Activated CD4-positive, CD25-positive, alpha-beta regulatory T cell treated with anti-CD3 and anti-CD28 coated beads, Interleukin-2, amount 50 U/mL, for 24 hours (primary cell): Measurements from ENCODE around the gene POLH.
"Not testable (repeated sequence)": the region's sequence is repeated elsewhere in the genome, so short reads cannot be mapped to it uniquely, and the experiment has no call there.

ENCODE experiments used
- ATAC-seq, 2 donors: fragments of 150-1000 bp; cut with Tn5 transposase; one replicate each; pipeline ENCODE4 v1.10.0; 2021; ENCODE audit warnings: mild to moderate bottlenecking in 1 of 2, moderate library complexity in 1 of 2

Gene POLH

DNA sequence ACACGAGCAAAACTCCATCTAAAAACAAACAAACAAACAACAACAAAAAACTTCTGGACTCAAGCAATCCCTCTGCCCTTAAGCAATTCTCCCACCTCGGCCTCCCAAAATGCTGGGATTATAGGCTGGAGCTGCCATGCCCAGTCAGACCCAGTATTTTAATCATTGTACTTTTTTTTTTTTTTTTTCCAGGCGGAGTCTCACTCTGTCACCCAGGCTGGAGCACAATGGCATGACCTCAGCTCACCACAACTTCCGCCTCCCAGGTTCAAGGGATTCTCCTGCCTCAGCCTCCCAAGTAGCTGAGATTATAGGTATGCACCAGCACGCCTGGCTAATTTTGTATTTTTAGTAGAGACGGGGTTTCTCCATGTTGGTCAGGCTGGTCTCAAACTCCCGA, 57.0 kb downstream of the POLH start:
- ATAC-seq: not testable (repeated sequence)

DNA sequence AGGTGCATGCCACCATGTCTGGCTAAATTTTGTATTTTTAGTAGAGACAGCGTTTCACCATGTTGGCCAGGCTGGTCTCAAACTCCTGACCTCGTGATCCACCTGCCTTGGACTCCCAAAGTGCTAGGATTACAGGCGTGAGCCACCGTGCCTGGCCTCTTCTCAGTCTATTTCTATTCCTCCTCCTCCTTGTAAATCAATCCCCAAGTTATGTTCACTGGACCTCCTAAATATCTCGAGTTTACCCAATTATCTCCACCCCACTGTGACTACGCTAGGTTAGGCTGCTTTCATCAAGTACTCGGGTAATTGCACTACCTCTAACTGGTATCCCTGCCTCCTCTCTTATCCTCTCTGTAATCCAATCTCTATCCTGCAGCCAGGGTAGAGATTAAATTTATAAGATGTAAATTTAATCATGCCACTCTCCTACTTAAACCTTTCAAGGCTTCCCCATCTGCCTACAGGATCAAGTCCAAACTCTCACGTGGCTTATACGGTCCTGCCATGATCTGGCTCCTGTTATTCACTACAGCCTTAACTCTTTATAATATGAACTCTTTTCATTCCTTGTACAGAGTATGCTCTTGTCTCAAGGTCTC, 58.8 kb downstream of the POLH start:
- no peak for ATAC-seq

DNA sequence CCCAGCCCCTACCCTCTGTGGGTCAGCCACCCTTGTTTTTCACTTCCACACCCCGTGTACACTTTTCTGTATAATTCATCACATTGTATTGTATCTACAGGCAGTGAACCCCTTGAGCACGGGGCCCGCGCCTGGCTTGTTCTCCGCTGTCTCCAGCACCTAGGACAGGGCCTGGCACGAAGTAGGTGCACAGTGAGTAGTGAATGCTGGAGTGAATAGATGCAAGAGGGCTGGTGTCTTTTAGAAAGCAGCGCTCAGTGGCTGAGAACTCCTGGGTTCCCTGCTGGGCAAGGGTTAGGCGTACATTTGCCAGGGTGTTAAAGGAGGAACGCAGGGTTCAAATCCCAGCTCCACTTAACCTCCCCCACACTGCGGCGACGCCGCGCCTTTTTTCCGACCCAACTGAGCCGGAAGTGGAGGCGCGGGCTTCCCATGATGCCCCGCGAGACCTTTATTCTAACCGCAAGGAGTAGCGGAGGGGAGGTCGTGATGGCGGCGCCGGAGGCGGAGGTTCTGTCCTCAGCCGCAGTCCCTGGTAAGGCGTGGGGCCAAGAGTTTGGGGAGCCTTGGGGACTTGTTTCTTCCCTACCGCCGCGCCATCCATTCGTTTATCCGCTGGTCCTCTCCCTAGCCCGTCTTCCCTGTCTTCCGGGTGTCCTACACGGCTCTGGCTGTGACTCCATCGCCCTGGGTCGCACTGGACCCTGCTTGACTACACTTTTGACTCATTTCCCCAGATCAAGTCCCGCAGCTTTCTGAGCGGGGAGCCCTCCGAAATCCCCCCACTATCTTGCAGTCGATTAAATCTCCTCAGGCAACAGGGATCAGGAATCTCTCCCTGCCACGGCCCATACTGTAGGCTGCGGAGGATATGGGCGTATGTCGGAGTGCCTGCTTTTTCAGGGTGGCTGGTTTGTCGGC, 59.7 kb downstream of the POLH start, which contains the start of gene MAD2L1BP:
MAD2L1BP (plus strand) TSS at position 454 of the 921 bp plus-strand sequence; CDS start at position 490, 36 bp downstream.
- peak; percentile 89 to 90 for ATAC-seq

DNA sequence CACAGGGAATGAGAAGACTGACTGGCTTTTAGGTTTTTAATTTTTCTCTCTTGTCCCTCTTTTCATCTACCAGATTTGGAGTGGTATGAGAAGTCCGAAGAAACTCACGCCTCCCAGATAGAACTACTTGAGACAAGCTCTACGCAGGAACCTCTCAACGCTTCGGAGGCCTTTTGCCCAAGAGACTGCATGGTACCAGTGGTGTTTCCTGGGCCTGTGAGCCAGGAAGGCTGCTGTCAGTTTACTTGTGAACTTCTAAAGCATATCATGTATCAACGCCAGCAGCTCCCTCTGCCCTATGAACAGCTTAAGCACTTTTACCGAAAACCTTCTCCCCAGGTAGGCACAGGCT, 60.3 kb downstream of the POLH start:
- no peak for ATAC-seq

DNA sequence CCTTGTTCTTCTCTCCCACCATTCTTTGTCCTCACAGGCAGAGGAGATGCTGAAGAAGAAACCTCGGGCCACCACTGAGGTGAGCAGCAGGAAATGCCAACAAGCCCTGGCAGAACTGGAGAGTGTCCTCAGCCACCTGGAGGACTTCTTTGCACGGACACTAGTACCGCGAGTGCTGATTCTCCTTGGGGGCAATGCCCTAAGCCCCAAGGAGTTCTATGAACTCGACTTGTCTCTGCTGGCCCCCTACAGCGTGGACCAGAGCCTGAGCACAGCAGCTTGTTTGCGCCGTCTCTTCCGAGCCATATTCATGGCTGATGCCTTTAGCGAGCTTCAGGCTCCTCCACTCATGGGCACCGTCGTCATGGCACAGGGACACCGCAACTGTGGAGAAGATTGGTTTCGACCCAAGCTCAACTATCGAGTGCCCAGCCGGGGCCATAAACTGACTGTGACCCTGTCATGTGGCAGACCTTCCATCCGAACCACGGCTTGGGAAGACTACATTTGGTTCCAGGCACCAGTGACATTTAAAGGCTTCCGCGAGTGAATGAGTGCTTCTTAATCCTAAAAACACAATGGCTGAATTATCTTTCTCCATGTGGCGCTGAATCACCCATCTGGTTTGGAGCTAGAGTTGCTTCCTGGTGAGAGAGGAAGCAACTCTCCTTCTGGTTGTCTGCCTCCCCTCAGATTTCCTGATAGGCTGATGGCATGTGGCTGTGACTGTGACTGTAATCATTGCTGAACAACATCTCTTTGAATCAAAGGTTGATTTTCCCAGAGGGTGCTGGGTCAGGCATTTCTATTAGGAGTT, 64.2 kb downstream of the POLH start:
- ATAC-seq: no peak

DNA sequence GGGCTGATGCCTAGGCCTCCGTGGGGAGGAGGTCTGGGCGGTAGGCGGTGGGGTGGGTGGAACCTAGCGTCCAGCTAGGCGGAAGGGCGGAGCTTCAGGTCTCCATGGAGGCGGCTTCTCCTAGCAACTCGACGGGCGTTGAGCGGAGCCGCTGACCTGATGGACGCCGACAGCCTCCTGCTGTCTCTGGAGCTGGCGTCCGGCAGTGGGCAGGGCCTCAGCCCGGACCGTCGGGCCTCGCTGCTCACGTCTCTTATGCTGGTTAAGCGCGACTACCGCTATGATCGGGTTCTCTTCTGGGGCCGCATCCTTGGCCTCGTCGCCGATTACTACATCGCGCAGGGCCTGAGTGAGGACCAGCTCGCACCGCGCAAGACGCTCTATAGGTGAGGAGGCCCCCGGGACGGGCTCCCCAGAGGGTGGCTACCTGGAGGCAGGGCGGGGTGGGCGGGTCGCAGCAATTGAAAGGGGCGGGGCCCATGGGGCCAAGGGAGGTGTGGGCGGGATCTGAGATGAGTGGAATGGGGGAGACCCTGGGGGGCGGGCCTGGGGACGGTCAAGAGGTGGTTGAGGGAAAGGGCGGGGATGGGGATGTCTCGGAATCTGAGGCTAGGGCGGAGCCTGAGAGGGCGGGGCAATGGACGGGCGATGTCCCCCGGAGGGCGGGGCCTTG, 69.1 kb downstream of the POLH start, which contains the start of gene RSPH9:
RSPH9 (plus strand) TSS at position 97 of the 673 bp plus-strand sequence; CDS start at position 160, 63 bp downstream.
- peak; percentile 72 to 85 for ATAC-seq

DNA sequence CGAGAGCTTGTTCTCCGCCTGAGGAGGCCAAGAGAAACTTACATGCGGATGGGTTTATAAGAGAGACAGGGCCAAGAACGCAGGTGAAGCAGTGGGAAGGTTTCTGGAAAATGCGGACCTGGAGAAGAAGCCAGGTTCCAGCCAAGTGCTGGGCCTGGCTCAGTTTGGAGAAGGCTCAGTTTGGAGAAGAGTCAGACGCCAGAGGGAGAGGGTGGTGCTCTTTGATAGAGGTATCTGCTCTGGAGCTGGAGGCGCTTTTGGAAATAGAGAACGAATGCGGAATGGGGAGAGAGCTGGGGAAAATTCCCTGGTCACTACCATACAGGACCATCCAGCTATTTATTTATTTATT, 69.6 kb downstream of the POLH start:
- ATAC-seq: no peak

DNA sequence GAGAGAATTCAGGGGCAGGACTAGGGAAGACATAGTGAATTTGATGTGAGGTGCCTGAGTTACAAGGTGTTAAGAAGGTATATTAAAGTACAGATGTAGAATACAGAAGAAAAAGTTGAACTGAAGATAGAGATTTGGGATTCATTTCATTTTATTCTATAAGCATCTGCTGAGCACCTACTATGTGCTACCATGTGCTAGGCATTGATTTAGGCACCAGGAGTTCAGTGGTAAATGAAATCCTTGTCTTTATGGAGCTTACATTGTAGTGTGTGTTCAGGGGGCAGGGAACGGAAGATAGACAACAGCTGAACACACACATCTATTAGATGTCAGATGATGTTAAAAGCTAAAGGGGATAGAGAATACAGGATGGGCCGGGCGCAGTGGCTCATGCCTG, 71.6 kb downstream of the POLH start:
- ATAC-seq: no peak

DNA sequence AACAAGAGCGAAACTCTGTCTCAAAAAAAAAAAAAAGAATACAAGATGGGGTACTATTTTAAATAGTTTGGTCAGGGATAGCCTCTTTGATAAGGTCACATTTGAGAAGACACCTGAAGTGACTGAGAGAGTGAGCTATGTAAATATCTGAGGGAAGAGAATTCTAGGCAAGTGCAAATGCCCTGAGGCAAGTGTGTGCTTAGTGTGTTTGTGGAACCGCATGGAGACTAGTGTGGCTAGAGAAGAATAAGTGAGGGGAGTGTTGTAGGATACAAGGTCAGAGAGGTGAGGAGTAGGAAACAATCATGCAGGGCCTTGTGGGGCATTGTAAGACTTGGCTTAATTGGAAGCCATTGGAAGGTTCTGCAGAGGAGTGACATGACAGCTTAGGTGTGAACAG, 72.3 kb downstream of the POLH start:
- ATAC-seq: no peak

DNA sequence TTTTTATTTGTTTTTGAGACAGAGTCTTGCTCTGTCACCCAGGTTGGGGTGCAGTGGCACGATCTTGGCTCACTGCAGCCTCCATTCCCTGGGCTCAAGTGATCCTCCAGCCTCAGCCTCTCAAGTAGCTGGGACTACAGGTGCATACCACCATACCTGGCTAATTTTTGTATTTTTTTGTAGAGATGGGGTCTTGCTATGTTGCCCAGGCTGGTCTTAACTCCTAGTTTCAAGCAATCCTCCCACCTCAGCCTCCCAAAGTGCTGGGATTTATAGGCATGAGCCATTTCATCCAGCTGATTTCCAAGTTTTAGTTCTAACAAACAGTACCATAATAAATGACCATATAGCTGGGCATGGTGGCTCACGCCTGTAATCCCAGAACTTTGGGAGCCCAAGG, 76.8 kb downstream of the POLH start:
- not testable (repeated sequence) for ATAC-seq

DNA sequence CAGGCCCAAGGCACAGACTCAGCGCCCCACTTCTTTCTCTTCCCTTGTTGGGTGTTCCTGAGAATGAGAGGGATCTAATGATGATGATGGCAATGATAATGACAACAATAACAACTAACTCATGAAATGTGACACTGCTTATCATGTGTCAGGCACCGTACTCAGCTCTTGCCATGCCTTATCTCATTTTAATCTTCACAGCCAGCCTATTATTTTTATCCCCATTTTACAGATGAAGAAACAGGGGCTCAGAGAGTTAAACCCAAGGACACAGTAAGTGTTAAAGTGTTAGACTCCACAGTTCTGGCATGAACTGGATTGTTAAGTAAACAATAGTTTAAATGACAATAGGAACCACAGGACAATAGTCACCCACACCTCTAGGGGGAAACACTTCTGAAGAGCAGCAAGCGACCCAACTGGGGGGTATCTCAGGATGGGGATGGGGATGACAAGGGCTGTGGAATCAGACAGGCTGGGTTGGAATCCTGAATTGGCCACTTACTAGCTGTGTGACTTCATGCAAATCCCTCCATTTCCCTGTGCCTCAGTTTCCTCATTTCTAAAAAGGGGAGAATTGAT, 81.3 kb downstream of the POLH start:
- ATAC-seq: no peak

DNA sequence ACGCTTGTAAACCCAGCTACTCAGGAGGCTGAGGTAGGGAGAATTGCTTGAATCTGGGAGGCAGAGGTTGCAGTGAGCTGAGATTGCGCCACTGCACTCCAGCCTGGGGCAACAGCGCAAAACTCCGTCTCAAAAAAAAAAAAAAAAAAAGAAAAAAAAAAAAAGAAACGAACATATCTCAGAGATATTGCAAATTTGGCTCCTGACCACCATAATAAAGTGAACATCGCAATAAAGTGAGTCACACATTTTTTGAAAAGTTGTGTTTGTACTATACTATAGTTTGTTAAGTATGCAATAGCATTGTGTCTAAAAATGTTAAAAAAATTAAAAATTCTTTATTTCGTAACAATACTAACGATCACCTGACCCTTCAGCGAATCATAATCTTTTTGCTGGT, 82.2 kb downstream of the POLH start:
- no peak for ATAC-seq

DNA sequence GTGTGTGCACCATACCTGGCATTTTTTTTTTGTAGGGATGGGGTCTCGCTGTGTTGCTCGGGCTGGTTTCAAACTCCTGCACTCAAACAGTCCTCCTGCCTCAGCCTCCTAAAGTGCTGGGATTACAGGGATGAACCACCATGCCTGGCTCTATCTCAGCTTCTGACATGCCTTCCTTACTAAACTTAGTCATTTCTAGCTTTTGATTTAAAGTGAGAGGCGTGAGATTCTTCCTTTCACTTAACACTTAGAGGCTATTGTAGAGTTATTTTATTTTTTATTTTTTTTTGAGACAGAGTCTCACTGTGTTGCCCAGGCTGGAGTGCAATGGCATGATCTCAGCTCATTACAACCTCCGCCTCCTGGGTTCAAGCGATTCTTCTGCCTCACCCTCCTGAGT, 87.0 kb downstream of the POLH start:
- not testable (repeated sequence) for ATAC-seq
